Measurements from ENCODE around the gene ABI3BP.

DNA sequence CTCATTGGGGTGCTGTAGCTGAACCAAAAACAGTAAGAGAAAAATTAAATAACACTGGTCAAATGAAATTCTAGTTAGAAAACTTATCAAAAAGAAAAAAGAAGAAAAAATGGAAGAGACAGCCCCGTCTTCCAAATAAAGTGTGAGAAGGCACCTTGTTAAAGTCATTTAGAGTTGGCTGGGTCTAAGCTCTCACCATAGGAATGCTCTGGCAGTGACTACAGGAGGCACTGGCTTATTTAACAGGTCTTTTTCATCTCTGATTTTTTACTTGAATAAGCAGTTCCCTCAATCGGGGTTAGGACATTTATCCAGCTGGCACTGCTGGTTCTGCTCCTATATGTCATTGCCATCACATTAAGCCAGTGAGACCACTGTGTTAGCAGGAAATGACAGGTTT lies 1.6 kb upstream of the ABI3BP start:
- TF ChIP-seq, protein P1, sequence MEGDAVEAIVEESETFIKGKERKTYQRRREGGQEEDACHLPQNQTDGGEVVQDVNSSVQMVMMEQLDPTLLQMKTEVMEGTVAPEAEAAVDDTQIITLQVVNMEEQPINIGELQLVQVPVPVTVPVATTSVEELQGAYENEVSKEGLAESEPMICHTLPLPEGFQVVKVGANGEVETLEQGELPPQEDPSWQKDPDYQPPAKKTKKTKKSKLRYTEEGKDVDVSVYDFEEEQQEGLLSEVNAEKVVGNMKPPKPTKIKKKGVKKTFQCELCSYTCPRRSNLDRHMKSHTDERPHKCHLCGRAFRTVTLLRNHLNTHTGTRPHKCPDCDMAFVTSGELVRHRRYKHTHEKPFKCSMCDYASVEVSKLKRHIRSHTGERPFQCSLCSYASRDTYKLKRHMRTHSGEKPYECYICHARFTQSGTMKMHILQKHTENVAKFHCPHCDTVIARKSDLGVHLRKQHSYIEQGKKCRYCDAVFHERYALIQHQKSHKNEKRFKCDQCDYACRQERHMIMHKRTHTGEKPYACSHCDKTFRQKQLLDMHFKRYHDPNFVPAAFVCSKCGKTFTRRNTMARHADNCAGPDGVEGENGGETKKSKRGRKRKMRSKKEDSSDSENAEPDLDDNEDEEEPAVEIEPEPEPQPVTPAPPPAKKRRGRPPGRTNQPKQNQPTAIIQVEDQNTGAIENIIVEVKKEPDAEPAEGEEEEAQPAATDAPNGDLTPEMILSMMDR (IDR thresholded peaks at IDR 0.05) = no peak
- TF ChIP-seq POLR2A (IDR thresholded peaks at IDR 0.05) = no peak

Measured in vagina (tissue), 2 donors.